K562 (cell line): ENCODE data around the gene CZIB. TPM values are rescaled to one million over a fixed set of nuclear protein-coding genes. Genes with fewer than 3 reads are reported as not detected.

Source experiments
- BRF1 ChIP-seq: IDR thresholded peaks from 3 replicates; pipeline ENCODE4 v1.6.1; 2011; ENCODE audit warnings: borderline replicate concordance, mild to moderate bottlenecking; ENCODE audit not compliant: insufficient read length; ENCODE audit errors: extremely low read depth
- DMBX1 ChIP-seq: fragments of 250-450 bp; sonication (Bioruptor Pico); IDR thresholded peaks from 2 replicates; pipeline ENCODE4 v1.8.0; 2022; ENCODE audit warnings: inconsistent platforms, mild to moderate bottlenecking, moderate library complexity, borderline replicate concordance
- EP300 ChIP-seq: IDR thresholded peaks from 2 replicates; pipeline ENCODE4 v1.6.1; 2012; ENCODE audit warnings: low read length, improper control_type of control experiment
- SNAPC5 ChIP-seq: fragments of 250-450 bp; sonication (Bioruptor Pico); IDR thresholded peaks from 2 replicates; pipeline ENCODE4 v1.8.0; 2021; ENCODE audit warnings: moderate library complexity, mild to moderate bottlenecking, inconsistent platforms
- SRSF1 ChIP-seq: fragments of 200-400 bp; formaldehyde crosslinking; IDR thresholded peaks from 2 replicates; pipeline ENCODE4 v1.6.1; 2017; ENCODE audit warnings: mild to moderate bottlenecking, low read depth, low read length, moderate library complexity
- ZBTB49 ChIP-seq: sonication (generic); formaldehyde crosslinking; IDR thresholded peaks from 2 replicates; pipeline ENCODE4 v1.8.0; 2022; ENCODE audit warnings: missing genetic modification reagents, mild to moderate bottlenecking, borderline replicate concordance
- ZNF655 ChIP-seq: fragments of 250-450 bp; sonication (Bioruptor Pico); IDR thresholded peaks from 2 replicates; pipeline ENCODE4 v1.5.0; 2021
- polyA plus RNA-seq, 8 experiments: library from polyadenylated mRNA; depleted of rRNA in 4 of 8; stranded (reverse) in 5 of 8; unstranded in 3 of 8; fragments of >200 nt; fragmentation: Nextera tagmentation in 2 of 8; fragmentation: Illumina TruSeq in 1 of 8; extraction: Ambion mirVana in 2 of 8; extraction: Trizol in 1 of 8; gene quantifications; 2 replicates each; pipeline versions ENCODE4 v1.2.1 to v1.2.3, GENCODE V29; 2011 to 2014; ENCODE audit warnings: inconsistent platforms in 1 of 8, missing spikeins in 1 of 8
- total RNA-seq, 7 experiments: library from RNA; depleted of rRNA in 6 of 7; stranded (reverse); fragments of >200 nt in 6 of 7; fragmentation: Illumina TruSeq in 2 of 7; extraction: Trizol in 2 of 7; gene quantifications; 2 replicates each; pipeline versions ENCODE4 v1.2.1 to v1.2.3, GENCODE V29; 2011 to 2021; ENCODE audit warnings: low replicate concordance in 1 of 7

Gene CZIB
- total and polyA plus RNA-seq, 9 of the 15 experiments (the other 6 are each of a cell fraction or from before 2014, with no cell fraction given): 52.6 to 111 (median 80.0) TPM

- TF ChIP-seq SNAPC5 (CRISPR knock-in tag) (no peak), EP300 (no peak), DMBX1 (CRISPR knock-in tag) (no peak), ZBTB49 (no peak), BRF1 (no peak), SRSF1 (no peak), ZNF655 (CRISPR knock-in tag) (no peak)
Observed at GRCh38 chr1:53262000-53262399, 41.6 kb upstream of the CZIB start (continued).
